ENCODE measurements around the gene USP53.

Gene USP53

DNA sequence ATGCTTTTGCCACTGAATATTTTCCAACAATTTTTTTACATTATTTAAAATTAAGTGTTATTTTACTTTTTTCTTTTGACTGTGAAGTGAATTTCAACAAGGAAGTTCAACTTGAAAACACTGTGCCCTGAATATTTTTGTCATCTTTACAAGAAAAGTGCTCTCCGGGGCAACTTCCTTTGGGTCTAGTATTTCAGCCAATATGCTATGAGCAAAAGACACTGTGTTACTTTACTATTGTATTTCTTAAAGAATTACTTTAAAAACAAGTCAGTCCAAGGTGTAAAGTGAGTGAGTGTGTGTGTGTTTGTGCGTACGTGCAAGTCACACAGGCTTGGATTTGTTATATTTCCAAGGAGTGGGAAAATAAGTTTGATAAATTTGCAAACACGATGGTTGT, 7.6 kb upstream of the USP53 start:
- Histone ChIP-seq H3K27me3 (ENCODE audit: insufficient read depth, low read length) (no peaks in the 10 kb centered on the region), H3K27ac (ENCODE audit: low read depth, low read length) (peak overlapping the region; percentile 91), H3K79me2 (ENCODE audit: control insufficient read depth, insufficient read depth, low read length, unreplicated experiment) (no peaks in the 10 kb centered on the region), H2AFZ (ENCODE audit: low read length, unreplicated experiment) (peak overlapping the region; percentile 83), H3K36me3 (ENCODE audit: insufficient read depth, low read length) (no peaks in the 10 kb centered on the region), H3K4me1 (ENCODE audit: control insufficient read depth, insufficient read depth, low read length, unreplicated experiment) (peaks cover 53% of the 10 kb centered on the region), H3K4me3 (ENCODE audit: low read depth, low read length) (0 out of 2 replicates have a peak overlapping the region, but pooled peaks have one; percentile 39)

- H2AFZ ChIP-seq (ENCODE audit: low read length, unreplicated experiment) = no peak overlapping the region
- H3K4me3 ChIP-seq (ENCODE audit: low read depth, low read length) = no peak overlapping the region
- H3K36me3 ChIP-seq (ENCODE audit: insufficient read depth, low read length) = no peaks in the 10 kb centered on the region
- peak overlapping the region; percentile 91 for H3K27ac ChIP-seq (ENCODE audit: low read depth, low read length)
- no peaks in the 10 kb centered on the region for H3K27me3 ChIP-seq (ENCODE audit: insufficient read depth, low read length)
- H3K79me2 ChIP-seq (ENCODE audit: control insufficient read depth, insufficient read depth, low read length, unreplicated experiment) = no peaks in the 10 kb centered on the region
- peaks cover 61% of the 10 kb centered on the region for H3K4me1 ChIP-seq (ENCODE audit: control insufficient read depth, insufficient read depth, low read length, unreplicated experiment)
Observed at GRCh38 chr4:119205690-119206089, 6.8 kb upstream of the USP53 start.

DNA sequence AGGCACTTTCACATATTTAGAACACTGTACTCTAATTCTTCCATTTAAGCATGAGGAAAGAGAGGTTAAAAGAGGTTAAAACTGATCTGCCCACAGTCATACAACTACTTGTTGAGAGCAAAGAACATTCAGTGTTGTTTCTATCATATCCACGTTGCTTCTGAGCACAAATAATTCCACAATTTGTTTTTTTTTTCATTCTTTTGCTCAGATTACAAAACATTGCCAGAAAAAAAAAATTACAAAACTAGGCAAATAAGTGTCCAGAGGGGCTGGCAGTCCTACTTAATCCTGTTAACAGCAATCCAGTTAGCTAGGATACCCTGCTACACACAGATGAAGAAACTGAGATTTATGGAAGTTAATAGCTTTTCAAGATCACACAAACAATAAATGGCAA, 6.3 kb upstream of the USP53 start:
- peak overlapping the region; percentile 15; the same call in 1 of the 2 replicates for H3K4me3 ChIP-seq (ENCODE audit: low read depth, low read length)
- peak overlapping the region; percentile 26 for H2AFZ ChIP-seq (ENCODE audit: low read length, unreplicated experiment)
- peak overlapping the region; percentile 91 for H3K27ac ChIP-seq (ENCODE audit: low read depth, low read length)
- H3K4me1 ChIP-seq (ENCODE audit: control insufficient read depth, insufficient read depth, low read length, unreplicated experiment) = peaks cover 66% of the 10 kb centered on the region
- H3K27me3 ChIP-seq (ENCODE audit: insufficient read depth, low read length) = no peaks in the 10 kb centered on the region
- peaks cover 3% of the 10 kb centered on the region for H3K79me2 ChIP-seq (ENCODE audit: control insufficient read depth, insufficient read depth, low read length, unreplicated experiment)
- no peaks in the 10 kb centered on the region for H3K36me3 ChIP-seq (ENCODE audit: insufficient read depth, low read length)

DNA sequence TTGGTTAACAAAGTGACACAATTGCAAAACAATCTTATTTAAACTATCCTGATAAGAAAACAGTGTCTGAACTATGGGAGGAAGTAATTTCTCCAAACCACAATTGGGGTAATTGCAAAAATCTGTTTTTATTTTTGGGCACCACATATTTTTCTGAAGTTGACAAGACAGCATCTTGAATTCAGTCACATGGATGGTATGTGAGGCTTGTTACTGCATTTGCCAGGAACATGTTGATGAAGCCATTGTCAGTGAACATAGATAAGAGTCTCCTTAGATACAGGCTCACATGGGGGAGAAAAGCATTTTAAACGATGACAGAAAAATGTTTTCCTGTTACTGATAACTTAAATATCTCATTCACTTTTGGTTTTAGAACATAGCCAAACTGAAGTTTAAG, 5.5 kb upstream of the USP53 start:
- peaks cover 8% of the 10 kb centered on the region for H3K79me2 ChIP-seq (ENCODE audit: control insufficient read depth, insufficient read depth, low read length, unreplicated experiment)
- no peaks in the 10 kb centered on the region for H3K27me3 ChIP-seq (ENCODE audit: insufficient read depth, low read length)
- H2AFZ ChIP-seq (ENCODE audit: low read length, unreplicated experiment) = peak overlapping the region; percentile 73
- peak overlapping the region; percentile 91 for H3K27ac ChIP-seq (ENCODE audit: low read depth, low read length)
- H3K4me1 ChIP-seq (ENCODE audit: control insufficient read depth, insufficient read depth, low read length, unreplicated experiment) = peaks cover 68% of the 10 kb centered on the region
- no peaks in the 10 kb centered on the region for H3K36me3 ChIP-seq (ENCODE audit: insufficient read depth, low read length)
- H3K4me3 ChIP-seq (ENCODE audit: low read depth, low read length) = peak overlapping the region; percentile 53

GRCh38 chr4:119209077-119209476, 3.4 kb upstream of the USP53 start:
- Histone ChIP-seq H3K36me3 (ENCODE audit: insufficient read depth, low read length) (no peaks in the 10 kb centered on the region), H3K79me2 (ENCODE audit: control insufficient read depth, insufficient read depth, low read length, unreplicated experiment) (peaks cover 16% of the 10 kb centered on the region), H2AFZ (ENCODE audit: low read length, unreplicated experiment) (peak overlapping the region; percentile 31), H3K27me3 (ENCODE audit: insufficient read depth, low read length) (no peaks in the 10 kb centered on the region), H3K4me3 (ENCODE audit: low read depth, low read length) (peak overlapping the region; percentile 17; the same call in 1 of the 2 replicates), H3K27ac (ENCODE audit: low read depth, low read length) (peak overlapping the region; percentile 91), H3K4me1 (ENCODE audit: control insufficient read depth, insufficient read depth, low read length, unreplicated experiment) (peaks cover 68% of the 10 kb centered on the region)

DNA sequence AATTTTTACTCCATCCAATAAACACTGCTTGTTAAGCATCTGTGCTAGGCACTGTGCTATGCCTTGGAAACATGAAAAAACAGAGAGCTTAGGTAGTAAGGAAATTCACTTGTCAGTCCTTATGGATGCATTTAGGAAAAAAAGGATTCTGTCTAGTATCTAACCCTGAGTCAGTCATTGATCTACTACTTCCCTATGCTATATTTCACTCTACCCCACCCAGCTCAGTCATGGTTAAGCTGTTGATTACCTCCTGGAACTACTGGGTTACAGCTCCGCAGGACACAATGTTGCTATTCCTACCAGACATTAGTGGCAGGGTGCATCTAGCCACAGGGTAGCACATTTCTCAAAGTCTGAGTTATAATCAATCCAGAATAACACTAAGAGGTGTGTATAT, 2.9 kb upstream of the USP53 start:
- Histone ChIP-seq H3K27ac (ENCODE audit: low read depth, low read length) (peak overlapping the region; percentile 91), H2AFZ (ENCODE audit: low read length, unreplicated experiment) (peak overlapping the region; percentile 6), H3K4me1 (ENCODE audit: control insufficient read depth, insufficient read depth, low read length, unreplicated experiment) (peaks cover 63% of the 10 kb centered on the region), H3K4me3 (ENCODE audit: low read depth, low read length) (peak overlapping the region; percentile 17; the same call in 1 of the 2 replicates), H3K79me2 (ENCODE audit: control insufficient read depth, insufficient read depth, low read length, unreplicated experiment) (peaks cover 20% of the 10 kb centered on the region), H3K36me3 (ENCODE audit: insufficient read depth, low read length) (no peaks in the 10 kb centered on the region), H3K27me3 (ENCODE audit: insufficient read depth, low read length) (no peaks in the 10 kb centered on the region)

- Histone ChIP-seq H2AFZ (ENCODE audit: low read length, unreplicated experiment) (no peak overlapping the region), H3K4me3 (ENCODE audit: low read depth, low read length) (peak overlapping the region; percentile 96), H3K27ac (ENCODE audit: low read depth, low read length) (peak overlapping the region; percentile 91), H3K4me1 (ENCODE audit: control insufficient read depth, insufficient read depth, low read length, unreplicated experiment) (peaks cover 56% of the 10 kb centered on the region), H3K79me2 (ENCODE audit: control insufficient read depth, insufficient read depth, low read length, unreplicated experiment) (peaks cover 32% of the 10 kb centered on the region), H3K27me3 (ENCODE audit: insufficient read depth, low read length) (no peaks in the 10 kb centered on the region), H3K36me3 (ENCODE audit: insufficient read depth, low read length) (no peaks in the 10 kb centered on the region; the same call in 1 of the 2 replicates)
Observed at GRCh38 chr4:119210775-119211174, 1.7 kb upstream of the USP53 start.

- Histone ChIP-seq H2AFZ (ENCODE audit: low read length, unreplicated experiment) (peak overlapping the region; percentile 91), H3K36me3 (ENCODE audit: insufficient read depth, low read length) (no peaks in the 10 kb centered on the region; the same call in 1 of the 2 replicates), H3K79me2 (ENCODE audit: control insufficient read depth, insufficient read depth, low read length, unreplicated experiment) (peaks cover 43% of the 10 kb centered on the region), H3K27ac (ENCODE audit: low read depth, low read length) (peak overlapping the region; percentile 91), H3K4me3 (ENCODE audit: low read depth, low read length) (peak overlapping the region; percentile 96), H3K27me3 (ENCODE audit: insufficient read depth, low read length) (no peaks in the 10 kb centered on the region), H3K4me1 (ENCODE audit: control insufficient read depth, insufficient read depth, low read length, unreplicated experiment) (peaks cover 52% of the 10 kb centered on the region)
Observed at GRCh38 chr4:119211867-119212233, 663 bp upstream of the USP53 start.

DNA sequence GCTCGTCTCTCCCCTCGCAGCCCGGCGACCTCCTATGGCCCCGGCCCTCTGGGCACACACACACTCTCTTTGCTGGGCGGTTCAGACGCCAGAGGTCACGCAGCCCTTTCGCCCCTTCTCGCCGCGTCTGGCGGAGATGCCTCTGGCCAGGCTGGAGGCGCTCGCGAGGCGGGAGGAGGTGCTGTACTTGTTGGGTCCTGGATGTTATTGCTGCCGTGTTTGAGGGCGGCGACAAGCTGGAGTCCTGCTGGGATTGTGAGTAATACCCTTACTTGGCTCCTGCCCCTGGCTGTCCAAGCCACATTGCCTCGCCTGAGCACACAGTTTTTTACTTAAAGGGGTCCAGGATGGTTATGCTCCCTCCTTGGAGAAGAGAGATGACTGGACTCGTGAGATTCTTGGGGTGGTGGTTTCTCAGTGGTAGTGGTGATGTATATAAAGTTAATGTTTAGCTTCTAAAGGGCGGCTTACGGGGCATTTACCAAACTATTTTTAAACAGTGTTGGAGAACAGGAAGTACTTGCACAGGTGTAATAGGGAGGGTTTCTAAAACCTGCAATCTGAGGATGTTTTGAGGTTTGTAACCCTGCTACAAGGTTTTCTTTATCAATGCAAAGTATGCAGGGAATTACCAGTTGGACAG, 572 bp downstream of the USP53 start:
- no peaks in the 10 kb centered on the region for H3K27me3 ChIP-seq (ENCODE audit: insufficient read depth, low read length)
- H3K27ac ChIP-seq (ENCODE audit: low read depth, low read length) = peak overlapping the region; percentile 64
- peak overlapping the region; percentile 96 for H3K4me3 ChIP-seq (ENCODE audit: low read depth, low read length)
- peak overlapping the region; percentile 62 for H2AFZ ChIP-seq (ENCODE audit: low read length, unreplicated experiment)
- H3K79me2 ChIP-seq (ENCODE audit: control insufficient read depth, insufficient read depth, low read length, unreplicated experiment) = peaks cover 54% of the 10 kb centered on the region
- peaks cover 50% of the 10 kb centered on the region for H3K4me1 ChIP-seq (ENCODE audit: control insufficient read depth, insufficient read depth, low read length, unreplicated experiment)
- H3K36me3 ChIP-seq (ENCODE audit: insufficient read depth, low read length) = peaks cover 10% of the 10 kb centered on the region

DNA sequence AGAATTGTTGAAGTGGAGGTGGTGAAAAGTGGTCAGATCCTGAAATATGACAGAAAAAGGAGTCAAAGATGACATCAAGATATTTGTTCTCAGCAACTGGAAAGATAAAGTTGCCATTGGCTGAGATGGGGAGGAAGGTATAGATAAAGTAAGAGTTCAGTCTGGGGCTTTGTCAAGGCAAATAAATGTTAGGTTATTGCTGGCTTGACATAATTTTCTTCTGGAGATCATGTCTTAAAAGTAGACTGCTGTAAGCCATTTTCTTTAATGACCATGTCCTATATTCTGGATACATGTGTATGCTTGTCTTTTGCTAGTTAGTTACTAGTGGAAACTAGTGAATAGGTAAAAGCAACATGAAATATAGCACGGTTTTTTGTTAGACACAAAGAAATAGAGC, 5.6 kb downstream of the USP53 start:
- peaks cover 37% of the 10 kb centered on the region for H3K4me1 ChIP-seq (ENCODE audit: control insufficient read depth, insufficient read depth, low read length, unreplicated experiment)
- H3K79me2 ChIP-seq (ENCODE audit: control insufficient read depth, insufficient read depth, low read length, unreplicated experiment) = peaks cover 64% of the 10 kb centered on the region
- no peak overlapping the region for H3K27ac ChIP-seq (ENCODE audit: low read depth, low read length)
- H3K36me3 ChIP-seq (ENCODE audit: insufficient read depth, low read length) = peaks cover 44% of the 10 kb centered on the region
- H3K27me3 ChIP-seq (ENCODE audit: insufficient read depth, low read length) = no peaks in the 10 kb centered on the region
- H2AFZ ChIP-seq (ENCODE audit: low read length, unreplicated experiment) = no peak overlapping the region
- H3K4me3 ChIP-seq (ENCODE audit: low read depth, low read length) = no peak overlapping the region

- Histone ChIP-seq H3K4me3 (ENCODE audit: low read depth, low read length) (no peak overlapping the region), H3K36me3 (ENCODE audit: insufficient read depth, low read length) (peaks cover 62% of the 10 kb centered on the region), H2AFZ (ENCODE audit: low read length, unreplicated experiment) (no peak overlapping the region), H3K27me3 (ENCODE audit: insufficient read depth, low read length) (no peaks in the 10 kb centered on the region), H3K79me2 (ENCODE audit: control insufficient read depth, insufficient read depth, low read length, unreplicated experiment) (peaks cover 40% of the 10 kb centered on the region), H3K4me1 (ENCODE audit: control insufficient read depth, insufficient read depth, low read length, unreplicated experiment) (peaks cover 33% of the 10 kb centered on the region), H3K27ac (ENCODE audit: low read depth, low read length) (no peak overlapping the region)
Observed at GRCh38 chr4:119221412-119221811, 8.9 kb downstream of the USP53 start.
